WI38 (cell line): ENCODE results near the gene NANP.

Experiments
- H3K4me3 ChIP-seq: 2 replicates; pipeline ENCODE4 v1.5.1; 2011; ENCODE audit warnings: low read depth, mild to moderate bottlenecking, control low read depth, low read length
- TF ChIP-seq, protein P1 (sequence below): IDR thresholded peaks from 2 replicates; pipeline ENCODE4 v1.5.1; 2012; ENCODE audit warnings: low read depth, mild to moderate bottlenecking, control low read depth, low read length

NANP gene

DNA sequence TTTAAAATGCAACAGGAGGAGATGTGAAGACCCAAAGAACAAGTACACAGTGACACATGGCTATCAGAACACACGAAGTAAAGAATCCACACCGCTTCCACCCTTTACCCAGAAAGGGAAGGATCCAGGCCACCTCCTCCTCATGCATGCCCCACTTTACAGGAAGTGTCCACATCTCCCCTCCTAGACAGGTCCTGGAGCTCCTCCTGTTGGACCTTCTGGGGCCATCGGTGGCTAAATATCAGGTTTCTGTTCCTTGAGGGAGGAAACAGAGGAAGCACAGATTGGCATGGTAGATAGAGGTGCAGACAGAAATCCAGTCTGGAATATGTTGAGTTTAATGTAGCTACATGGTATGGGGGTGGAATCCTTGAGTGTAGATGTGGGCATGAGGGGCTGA is 49.4 kb downstream of the NANP start:
- TF ChIP-seq, protein P1, sequence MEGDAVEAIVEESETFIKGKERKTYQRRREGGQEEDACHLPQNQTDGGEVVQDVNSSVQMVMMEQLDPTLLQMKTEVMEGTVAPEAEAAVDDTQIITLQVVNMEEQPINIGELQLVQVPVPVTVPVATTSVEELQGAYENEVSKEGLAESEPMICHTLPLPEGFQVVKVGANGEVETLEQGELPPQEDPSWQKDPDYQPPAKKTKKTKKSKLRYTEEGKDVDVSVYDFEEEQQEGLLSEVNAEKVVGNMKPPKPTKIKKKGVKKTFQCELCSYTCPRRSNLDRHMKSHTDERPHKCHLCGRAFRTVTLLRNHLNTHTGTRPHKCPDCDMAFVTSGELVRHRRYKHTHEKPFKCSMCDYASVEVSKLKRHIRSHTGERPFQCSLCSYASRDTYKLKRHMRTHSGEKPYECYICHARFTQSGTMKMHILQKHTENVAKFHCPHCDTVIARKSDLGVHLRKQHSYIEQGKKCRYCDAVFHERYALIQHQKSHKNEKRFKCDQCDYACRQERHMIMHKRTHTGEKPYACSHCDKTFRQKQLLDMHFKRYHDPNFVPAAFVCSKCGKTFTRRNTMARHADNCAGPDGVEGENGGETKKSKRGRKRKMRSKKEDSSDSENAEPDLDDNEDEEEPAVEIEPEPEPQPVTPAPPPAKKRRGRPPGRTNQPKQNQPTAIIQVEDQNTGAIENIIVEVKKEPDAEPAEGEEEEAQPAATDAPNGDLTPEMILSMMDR, result 0 out of 2 replicates have a peak, but pooled peaks have one; percentile 24
- no peak overlapping the region for H3K4me3 ChIP-seq

DNA sequence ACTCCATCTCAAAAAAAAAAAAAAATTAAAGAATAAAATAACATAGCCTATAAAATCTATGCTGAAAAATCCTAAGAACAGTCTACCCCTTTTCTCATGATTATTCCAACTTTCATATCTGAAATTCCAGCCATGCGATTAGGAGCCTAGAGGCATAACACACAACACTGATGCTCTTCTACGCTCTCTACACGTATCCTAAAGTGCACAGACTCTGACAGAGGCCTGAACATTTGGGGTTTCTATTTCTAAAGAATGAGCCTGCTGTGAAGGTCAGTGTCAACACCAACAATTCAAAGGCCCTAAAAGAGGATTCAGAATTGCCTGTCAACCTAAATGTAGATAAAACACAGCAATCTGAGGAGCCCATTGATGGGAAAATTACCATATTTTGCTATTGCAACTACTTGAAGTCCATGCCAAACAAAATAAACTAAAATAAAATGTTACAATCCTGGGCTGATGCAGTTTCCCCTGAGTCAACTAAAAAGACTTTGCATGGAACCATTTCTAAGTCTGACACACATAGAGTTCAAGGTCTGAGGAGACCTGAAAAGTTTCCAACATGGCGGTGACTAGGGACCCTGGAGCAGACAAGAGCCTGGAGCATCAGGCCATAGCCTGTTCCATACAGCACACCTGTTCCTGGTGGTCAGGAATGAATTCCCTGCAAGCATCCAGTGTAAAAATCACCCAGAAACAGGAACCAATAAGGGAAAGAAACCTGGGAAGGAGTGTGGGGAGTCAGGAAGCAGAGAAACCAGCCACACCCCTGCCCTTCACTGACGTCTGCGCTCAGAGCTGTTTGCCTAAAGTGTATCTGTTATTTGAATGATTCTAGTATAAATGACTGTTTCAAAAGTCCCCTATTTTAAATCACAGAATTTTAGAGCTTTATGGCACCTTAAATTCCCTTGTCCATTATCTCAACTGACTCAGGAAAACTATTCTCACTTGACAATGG is 50.2 kb downstream of the NANP start:
- TF ChIP-seq, protein P1, result no peak
- H3K4me3 ChIP-seq, result no peak overlapping the region

DNA sequence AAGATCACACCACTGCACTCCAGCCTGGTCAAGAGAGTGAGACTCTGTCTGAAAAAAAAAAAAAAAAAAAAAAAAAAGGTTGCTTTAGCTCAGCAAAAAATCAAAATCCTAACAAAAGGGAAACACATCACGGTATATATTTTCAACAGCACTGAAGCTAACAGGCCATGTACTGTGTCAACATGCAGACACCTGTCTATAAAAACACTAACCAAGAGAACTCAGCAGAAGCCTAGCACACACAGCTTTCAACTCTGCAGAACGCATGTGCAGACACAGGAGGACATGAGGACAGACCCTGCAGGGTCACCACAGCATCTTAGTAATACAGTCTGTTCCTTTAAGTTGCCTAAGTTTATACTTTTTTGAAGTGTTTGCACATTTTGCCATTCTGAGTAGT is 52.0 kb downstream of the NANP start:
- H3K4me3 ChIP-seq, result no peak overlapping the region
- TF ChIP-seq, protein P1, result no peak

DNA sequence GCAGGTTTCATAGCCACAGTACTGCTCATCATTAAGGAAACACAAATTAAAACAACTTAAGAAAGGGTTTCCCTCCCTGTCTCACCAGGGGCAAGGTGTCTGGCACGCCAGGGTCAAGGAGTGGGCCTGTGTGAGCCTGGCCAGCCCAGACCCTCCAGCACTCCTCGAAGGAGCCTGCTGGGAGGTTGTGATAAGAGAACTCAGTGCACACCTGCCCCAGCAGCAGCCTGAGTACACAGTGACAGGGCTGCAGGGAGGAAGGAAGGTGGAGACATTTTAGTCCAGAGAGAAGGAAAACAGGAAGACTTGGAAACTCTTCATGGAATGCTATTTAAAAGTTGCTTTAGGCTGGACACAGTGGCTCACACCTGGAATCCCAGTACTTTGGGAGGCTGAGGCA is 52.6 kb downstream of the NANP start:
- H3K4me3 ChIP-seq, result no peak overlapping the region
- TF ChIP-seq, protein P1, result no peak

DNA sequence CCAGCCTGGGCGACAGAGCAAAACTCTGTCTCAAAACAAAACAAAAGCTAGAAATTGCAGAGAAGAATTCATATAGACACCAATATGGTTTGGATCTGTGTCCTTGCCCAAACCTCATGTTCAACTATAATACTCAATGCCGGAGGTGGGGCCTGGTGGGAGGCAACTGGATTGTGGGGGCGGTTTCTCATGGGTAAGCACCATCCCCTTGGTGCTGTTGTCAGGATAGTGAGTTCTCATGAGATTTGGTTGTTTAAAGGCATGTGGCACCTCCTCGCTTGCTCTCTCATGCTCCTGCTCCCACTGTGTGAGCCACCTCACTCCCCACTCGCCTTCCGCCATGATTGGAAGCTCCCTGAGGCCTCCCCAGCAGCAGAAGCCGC is 53.7 kb downstream of the NANP start:
- TF ChIP-seq, protein P1, result no peak
- H3K4me3 ChIP-seq, result no peak overlapping the region

DNA sequence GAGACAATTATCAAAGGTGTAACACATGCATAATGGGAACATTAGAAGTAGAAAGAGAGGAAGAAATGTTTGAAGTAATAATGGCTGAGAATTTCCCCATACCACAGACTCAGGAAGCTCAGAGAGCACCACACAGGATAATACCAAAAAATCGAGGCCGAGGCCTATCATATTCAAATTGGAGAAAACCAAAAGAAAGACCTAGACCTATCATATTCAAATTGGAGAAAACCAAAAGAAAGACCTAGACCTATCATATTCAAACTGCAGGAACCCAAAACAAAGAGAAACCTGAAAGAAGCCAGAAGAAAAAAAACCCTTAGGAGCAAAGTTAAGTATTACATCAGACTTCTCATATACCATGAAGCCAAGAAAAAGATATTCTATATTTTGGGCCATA is 56.5 kb downstream of the NANP start:
- TF ChIP-seq, protein P1, result no peak
- H3K4me3 ChIP-seq, result no peak overlapping the region

DNA sequence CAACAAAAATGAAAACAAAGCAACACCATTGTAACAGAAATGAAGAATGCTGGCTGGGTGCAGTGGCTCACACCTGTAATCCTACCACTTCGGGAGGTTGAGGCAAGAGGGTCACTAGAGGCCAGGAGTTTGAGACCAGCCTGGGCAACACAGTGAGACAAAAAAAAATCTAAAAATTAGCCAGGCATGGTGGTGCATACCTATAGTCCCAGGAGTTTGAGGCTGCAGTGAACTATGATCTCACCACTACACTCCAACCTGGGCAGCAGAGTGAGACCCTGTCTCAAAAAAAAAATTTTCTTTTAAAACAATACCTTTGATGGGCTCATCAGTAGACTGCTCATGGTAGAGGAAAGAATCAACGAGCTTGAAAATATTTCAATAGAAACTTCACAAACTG is 57.0 kb downstream of the NANP start:
- H3K4me3 ChIP-seq, result no peak overlapping the region
- TF ChIP-seq, protein P1, result no peak
